A549 (cell line): ENCODE results near the gene MGAT3.

Source experiments
- BHLHE40 ChIP-seq: IDR thresholded peaks from 2 replicates; pipeline ENCODE4 v1.6.1; 2012; ENCODE audit warnings: low read depth, low read length, inconsistent platforms
- CEBPB ChIP-seq, 2 experiments: fragments of >200 bp in 1 of 2; sonication (Bioruptor Twin) in 1 of 2; formaldehyde crosslinking in 1 of 2; IDR thresholded peaks; 2 replicates each; pipeline ENCODE4 v1.6.1; 2012 to 2016
- JUNB ChIP-seq: fragments of >200 bp; sonication (Bioruptor Twin); formaldehyde crosslinking; IDR thresholded peaks from 2 replicates; pipeline ENCODE4 v1.6.1; 2016
- KDM1A ChIP-seq: fragments of 200-600 bp; sonication (generic); IDR thresholded peaks from 2 replicates; pipeline ENCODE4 v1.6.1; 2016; ENCODE audit warnings: low read depth, mild to moderate bottlenecking
- NFE2L2 ChIP-seq: fragments of 150-350 bp; conservative IDR thresholded peaks from 2 replicates; pipeline ENCODE4 v1.6.1; 2014; ENCODE audit warnings: low read length
- NPAS2 ChIP-seq: fragments of 250-450 bp; sonication (Bioruptor Pico); IDR thresholded peaks from 2 replicates; pipeline ENCODE4 v1.8.0; 2022; ENCODE audit warnings: mild to moderate bottlenecking, moderate library complexity, borderline replicate concordance
- POLR2A ChIP-seq: IDR thresholded peaks from 2 replicates; pipeline ENCODE4 v1.6.1; 2012; ENCODE audit warnings: mild to moderate bottlenecking, low read length
- POLR2AphosphoS2 ChIP-seq: conservative IDR thresholded peaks from 2 replicates; pipeline ENCODE4 v1.6.1; 2012; ENCODE audit warnings: low read length, improper control_type of control experiment, inconsistent platforms
- RAD21 ChIP-seq, 2 experiments: fragments of >200 bp in 1 of 2; sonication (Bioruptor Twin) in 1 of 2; formaldehyde crosslinking in 1 of 2; IDR thresholded peaks in 1 of 2; conservative IDR thresholded peaks in 1 of 2; 2 replicates in 1 of 2; 3 replicates in 1 of 2; pipeline ENCODE4 v1.6.1; 2012 to 2018; ENCODE audit warnings: inconsistent platforms in 1 of 2
- TF ChIP-seq, protein P1 (sequence below): fragments of >200 bp; sonication (Bioruptor Twin); formaldehyde crosslinking; IDR thresholded peaks from 3 replicates; pipeline ENCODE4 v1.5.1; 2016
- TF ChIP-seq, protein P2 (sequence below): fragments of 450-650 bp; IDR thresholded peaks from 2 replicates; pipeline ENCODE4 v1.6.1; 2014; ENCODE audit warnings: antibody characterized with exemption
- TF ChIP-seq, protein P3 (sequence below): fragments of 200-600 bp; sonication (generic); IDR thresholded peaks from 2 replicates; pipeline ENCODE4 v1.6.1; 2016; ENCODE audit warnings: antibody characterized with exemption, mild to moderate bottlenecking, moderate library complexity
- TF ChIP-seq, protein P4 (sequence below): IDR thresholded peaks from 2 replicates; pipeline ENCODE4 v1.6.1; 2012
- TF ChIP-seq, protein P5 (sequence below): IDR thresholded peaks from 2 replicates; pipeline ENCODE4 v1.6.1; 2012

DNA sequence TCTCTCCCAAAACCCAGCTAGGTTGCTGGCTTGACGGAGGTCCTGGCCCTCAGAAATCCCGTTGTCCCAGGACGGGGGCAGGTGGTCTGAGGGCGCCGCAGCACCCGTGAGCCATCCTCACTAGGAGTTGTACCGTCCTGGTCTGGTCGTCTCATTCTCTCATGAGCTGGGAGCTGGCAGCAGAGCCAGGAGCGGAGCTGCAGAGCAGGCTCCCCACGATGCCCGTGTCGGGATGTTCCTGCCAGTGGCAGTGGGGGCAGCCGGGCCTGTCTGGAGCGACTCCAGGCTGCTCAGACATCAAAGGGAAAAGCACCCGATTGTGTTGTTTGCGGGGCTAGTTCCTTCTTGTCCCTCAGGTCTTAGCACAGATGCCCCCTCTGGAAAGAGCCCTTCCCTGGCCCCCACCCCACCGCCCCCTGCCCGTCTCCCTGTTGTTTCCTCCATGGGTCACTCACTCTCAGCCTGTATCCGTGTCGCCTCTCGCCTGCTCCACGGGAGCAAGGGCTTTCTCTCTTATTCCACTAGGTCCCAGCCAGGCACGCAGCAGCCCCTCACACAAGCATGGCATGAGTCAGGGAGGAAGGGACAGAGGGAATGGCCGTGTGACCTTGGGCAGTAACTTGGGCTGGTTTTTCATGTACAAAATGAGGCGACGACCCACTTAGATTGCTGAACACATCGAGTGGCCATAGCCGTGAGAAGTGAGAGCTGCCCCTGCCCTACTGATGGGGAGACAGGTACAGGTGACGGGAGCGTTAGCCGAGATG, 23.2 kb upstream of the MGAT3 start:
- TF ChIP-seq, protein P1, sequence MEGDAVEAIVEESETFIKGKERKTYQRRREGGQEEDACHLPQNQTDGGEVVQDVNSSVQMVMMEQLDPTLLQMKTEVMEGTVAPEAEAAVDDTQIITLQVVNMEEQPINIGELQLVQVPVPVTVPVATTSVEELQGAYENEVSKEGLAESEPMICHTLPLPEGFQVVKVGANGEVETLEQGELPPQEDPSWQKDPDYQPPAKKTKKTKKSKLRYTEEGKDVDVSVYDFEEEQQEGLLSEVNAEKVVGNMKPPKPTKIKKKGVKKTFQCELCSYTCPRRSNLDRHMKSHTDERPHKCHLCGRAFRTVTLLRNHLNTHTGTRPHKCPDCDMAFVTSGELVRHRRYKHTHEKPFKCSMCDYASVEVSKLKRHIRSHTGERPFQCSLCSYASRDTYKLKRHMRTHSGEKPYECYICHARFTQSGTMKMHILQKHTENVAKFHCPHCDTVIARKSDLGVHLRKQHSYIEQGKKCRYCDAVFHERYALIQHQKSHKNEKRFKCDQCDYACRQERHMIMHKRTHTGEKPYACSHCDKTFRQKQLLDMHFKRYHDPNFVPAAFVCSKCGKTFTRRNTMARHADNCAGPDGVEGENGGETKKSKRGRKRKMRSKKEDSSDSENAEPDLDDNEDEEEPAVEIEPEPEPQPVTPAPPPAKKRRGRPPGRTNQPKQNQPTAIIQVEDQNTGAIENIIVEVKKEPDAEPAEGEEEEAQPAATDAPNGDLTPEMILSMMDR: no peak
- TF ChIP-seq CEBPB (IDR thresholded peaks at IDR 0.05) (no peak), KDM1A (no peak), POLR2AphosphoS2 (no peak), BHLHE40 (no peak), NPAS2 (CRISPR knock-in tag) (no peak), NFE2L2 (no peak), POLR2A (no peak), JUNB (no peak), RAD21 (conservative IDR thresholded peaks at IDR 0.05 in 1 of 2, IDR thresholded peaks at IDR 0.05 in 1 of 2) (no peak)
- TF ChIP-seq, protein P2, sequence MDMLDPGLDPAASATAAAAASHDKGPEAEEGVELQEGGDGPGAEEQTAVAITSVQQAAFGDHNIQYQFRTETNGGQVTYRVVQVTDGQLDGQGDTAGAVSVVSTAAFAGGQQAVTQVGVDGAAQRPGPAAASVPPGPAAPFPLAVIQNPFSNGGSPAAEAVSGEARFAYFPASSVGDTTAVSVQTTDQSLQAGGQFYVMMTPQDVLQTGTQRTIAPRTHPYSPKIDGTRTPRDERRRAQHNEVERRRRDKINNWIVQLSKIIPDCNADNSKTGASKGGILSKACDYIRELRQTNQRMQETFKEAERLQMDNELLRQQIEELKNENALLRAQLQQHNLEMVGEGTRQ: no peak
- TF ChIP-seq, protein P3, sequence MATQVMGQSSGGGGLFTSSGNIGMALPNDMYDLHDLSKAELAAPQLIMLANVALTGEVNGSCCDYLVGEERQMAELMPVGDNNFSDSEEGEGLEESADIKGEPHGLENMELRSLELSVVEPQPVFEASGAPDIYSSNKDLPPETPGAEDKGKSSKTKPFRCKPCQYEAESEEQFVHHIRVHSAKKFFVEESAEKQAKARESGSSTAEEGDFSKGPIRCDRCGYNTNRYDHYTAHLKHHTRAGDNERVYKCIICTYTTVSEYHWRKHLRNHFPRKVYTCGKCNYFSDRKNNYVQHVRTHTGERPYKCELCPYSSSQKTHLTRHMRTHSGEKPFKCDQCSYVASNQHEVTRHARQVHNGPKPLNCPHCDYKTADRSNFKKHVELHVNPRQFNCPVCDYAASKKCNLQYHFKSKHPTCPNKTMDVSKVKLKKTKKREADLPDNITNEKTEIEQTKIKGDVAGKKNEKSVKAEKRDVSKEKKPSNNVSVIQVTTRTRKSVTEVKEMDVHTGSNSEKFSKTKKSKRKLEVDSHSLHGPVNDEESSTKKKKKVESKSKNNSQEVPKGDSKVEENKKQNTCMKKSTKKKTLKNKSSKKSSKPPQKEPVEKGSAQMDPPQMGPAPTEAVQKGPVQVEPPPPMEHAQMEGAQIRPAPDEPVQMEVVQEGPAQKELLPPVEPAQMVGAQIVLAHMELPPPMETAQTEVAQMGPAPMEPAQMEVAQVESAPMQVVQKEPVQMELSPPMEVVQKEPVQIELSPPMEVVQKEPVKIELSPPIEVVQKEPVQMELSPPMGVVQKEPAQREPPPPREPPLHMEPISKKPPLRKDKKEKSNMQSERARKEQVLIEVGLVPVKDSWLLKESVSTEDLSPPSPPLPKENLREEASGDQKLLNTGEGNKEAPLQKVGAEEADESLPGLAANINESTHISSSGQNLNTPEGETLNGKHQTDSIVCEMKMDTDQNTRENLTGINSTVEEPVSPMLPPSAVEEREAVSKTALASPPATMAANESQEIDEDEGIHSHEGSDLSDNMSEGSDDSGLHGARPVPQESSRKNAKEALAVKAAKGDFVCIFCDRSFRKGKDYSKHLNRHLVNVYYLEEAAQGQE: no peak
- TF ChIP-seq, protein P4, sequence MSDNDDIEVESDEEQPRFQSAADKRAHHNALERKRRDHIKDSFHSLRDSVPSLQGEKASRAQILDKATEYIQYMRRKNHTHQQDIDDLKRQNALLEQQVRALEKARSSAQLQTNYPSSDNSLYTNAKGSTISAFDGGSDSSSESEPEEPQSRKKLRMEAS: no peak
- TF ChIP-seq, protein P5, sequence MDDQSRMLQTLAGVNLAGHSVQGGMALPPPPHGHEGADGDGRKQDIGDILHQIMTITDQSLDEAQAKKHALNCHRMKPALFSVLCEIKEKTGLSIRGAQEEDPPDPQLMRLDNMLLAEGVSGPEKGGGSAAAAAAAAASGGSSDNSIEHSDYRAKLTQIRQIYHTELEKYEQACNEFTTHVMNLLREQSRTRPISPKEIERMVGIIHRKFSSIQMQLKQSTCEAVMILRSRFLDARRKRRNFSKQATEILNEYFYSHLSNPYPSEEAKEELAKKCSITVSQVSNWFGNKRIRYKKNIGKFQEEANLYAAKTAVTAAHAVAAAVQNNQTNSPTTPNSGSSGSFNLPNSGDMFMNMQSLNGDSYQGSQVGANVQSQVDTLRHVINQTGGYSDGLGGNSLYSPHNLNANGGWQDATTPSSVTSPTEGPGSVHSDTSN: no peak
